Diencephalon (tissue), 1 donor: Measurements from ENCODE around the gene TMX2. TPM values are rescaled to one million over a fixed set of nuclear protein-coding genes. Genes with fewer than 3 reads are reported as not detected.

Source experiments
- small RNA-seq: library from RNA; depleted of rRNA; stranded (forward); fragments of <200 nt; gene quantifications from one replicate; pipeline ENCODE3, GENCODE V24; 2014
- total RNA-seq: library from RNA; depleted of rRNA; stranded (reverse); fragments of >200 nt; gene quantifications from one replicate; pipeline ENCODE4 v1.2.3, GENCODE V29; 2014

TMX2 gene, protein sequence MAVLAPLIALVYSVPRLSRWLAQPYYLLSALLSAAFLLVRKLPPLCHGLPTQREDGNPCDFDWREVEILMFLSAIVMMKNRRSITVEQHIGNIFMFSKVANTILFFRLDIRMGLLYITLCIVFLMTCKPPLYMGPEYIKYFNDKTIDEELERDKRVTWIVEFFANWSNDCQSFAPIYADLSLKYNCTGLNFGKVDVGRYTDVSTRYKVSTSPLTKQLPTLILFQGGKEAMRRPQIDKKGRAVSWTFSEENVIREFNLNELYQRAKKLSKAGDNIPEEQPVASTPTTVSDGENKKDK
- 75.0 TPM for total RNA-seq

DNA sequence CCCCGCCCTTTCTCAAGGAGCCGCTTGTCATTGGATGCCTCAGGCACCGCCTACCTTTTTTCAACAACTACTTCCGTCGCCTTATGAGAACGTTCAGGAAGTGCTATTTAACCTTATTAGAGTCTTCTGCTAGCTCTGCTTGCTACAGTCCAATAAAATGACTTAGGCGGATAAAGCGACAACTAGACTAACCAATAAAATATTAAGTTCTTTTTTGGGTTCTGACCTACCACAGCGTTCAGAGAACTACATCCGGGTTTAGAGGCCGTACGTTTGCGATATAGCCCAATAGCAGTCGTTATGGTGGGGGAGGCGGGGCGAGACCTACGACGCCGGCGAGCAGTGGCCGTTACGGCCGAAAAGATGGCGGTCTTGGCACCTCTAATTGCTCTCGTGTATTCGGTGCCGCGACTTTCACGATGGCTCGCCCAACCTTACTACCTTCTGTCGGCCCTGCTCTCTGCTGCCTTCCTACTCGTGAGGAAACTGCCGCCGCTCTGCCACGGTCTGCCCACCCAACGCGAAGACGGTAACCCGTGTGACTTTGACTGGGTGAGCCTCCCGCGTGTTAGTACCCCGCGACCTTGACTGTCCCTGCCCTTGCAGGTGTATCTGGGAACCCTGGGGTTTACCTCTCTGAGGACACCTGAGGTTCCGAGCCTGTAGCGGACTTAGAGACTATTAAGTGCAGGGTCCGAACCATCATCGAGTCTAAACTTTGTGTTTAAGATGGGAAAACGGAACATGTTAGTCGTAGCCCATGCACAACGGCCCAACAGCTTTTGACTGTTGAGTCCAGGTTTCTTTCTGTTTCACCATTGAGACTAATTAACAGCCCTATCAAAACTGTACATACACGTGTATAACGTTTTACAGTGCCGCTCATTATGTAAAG, at the start of gene TMX2:
TSS of gene TMX2 (plus strand) at position 338 of the 895 bp plus-strand sequence. CDS start at position 364, 26 bp downstream.

GRCh38 chr11:57667736-57668433, 44.5 kb upstream of the TMX2 start, which contains the start of gene ZDHHC5:
ZDHHC5 (plus strand) TSS chr11:57668114; CDS start chr11:57673091, 4,977 bp downstream.

GRCh38 chr11:57711414-57712255, 758 bp upstream of the TMX2 start, which contains the start of gene MED19:
MED19 (minus strand) TSS chr11:57712215; CDS start chr11:57712179, 36 bp downstream.

DNA sequence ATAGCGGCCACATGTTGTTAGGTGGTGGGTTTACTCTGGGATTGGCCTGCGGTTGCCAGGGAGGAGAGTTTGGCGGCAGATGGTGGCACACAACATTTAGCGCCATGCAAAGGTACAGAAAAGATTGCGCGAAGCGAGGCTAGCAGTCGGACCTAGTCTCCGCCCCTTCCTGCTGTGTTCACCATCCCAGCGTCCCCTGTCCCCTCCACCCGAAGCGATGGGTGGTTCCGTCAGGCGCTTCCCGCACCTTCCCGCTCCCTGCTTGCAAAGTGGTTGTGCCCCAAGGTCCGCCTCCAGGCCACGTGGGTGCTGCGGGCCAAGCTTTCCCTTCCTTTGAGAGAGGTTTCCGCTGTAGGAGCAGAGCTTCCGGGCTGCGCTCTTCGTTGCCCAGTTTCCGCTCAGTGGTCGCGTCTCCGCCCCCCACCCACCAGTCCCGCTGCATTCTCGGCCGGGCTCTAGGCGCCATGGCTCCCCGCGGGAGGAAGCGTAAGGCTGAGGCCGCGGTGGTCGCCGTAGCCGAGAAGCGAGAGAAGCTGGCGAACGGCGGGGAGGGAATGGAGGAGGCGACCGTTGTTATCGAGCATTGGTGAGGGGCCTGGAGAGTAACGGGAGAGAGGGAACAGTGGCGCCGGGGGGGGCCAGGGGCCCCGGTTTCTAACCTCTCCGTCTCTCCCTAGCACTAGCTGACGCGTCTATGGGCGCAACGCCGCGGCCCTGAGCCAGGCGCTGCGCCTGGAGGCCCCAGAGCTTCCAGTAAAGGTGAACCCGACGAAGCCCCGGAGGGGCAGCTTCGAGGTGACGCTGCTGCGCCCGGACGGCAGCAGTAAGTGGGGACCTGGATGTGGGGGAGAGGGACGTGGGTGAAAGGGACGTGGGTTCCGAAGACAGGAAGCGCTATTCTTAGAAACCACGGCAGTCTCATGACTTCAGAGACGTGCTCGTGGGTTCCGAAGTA, 29.0 kb downstream of the TMX2 start, which contains the start of gene SELENOH:
TSS of gene SELENOH (plus strand) at position 360 of the 955 bp plus-strand sequence. CDS start at position 465, 105 bp downstream.

DNA sequence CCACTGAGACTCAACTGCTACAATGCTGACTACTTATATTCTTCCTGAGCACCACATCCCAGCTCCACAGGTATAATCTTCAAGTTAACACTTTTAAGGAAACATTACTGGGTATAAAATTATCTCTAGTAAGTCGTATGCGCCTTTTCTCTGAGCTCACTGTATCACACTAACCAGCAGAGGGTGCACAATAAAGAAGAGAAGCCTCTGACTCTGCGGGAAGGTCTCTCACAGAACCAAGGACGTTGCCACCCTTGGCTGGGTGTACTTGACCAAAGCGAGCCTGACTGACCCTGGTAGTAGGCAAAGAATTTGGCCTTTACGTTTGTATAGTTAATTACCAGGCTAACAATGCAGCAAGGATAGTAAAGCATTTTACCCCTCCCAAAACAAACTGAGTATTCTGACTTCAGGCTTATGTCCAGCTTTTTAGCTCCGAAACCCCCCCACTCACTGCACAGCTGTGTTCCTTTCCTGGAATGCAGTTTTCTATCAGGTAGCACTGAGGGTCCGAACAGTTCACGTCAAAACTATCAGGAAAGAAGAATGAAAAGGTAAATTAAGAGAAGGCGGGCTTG, 39.4 kb downstream of the TMX2 start, which contains the start of gene BTBD18:
TSS of gene BTBD18 (minus strand) at position 144 of the 578 bp plus-strand sequence. CDS start 631 bp downstream, outside the sequence.

DNA sequence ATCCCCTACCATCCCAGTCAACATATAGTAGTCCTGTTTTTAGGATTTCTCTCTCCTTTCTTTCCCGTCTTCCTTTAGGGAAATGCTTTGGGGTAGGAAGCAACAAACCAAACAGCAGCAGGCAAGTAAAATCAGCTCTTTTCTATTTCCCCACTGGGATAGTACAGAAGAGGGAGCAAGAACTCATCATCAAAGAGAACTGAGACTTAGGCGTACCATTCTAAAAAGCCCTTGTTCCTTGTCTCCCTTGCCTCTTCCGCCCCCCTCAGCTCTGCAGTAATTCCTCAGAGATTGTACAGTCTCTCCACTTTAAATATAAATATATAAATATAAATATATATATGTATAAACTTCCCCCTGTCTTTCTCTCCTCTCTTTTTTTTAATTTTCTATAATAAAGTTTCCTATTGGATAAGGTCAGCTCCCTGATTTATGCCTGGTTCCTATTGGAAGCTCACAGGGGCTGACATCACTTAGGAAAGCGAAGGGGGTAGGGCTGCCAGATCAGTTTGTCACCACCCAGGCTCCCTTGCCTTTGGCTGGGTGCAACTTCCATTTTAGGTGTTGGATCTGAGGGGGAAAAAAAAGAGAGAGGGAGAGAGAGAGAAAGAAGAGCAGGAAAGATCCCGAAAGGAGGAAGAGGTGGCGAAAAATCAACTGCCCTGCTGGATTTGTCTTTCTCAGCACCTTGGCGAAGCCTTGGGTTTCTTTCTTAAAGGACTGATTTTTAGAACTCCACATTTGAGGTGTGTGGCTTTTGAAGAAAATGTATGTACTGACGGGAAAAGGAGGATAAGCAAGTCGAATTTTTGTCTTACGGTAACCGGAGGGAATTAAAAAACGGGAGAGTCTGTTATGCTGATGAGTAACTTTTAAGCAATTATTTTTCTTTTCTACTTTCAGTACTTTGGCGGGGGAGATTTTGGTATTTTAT, 49.2 kb downstream of the TMX2 start, which contains the start of gene CTNND1:
TSS of gene CTNND1 (plus strand) at position 502 of the 934 bp plus-strand sequence. CDS start 29,677 bp downstream, outside the sequence.

Small RNA genes within 50 kb of the gene (small RNA-seq; reads per million reads assigned to genes)
- gene TMX2-CTNND1, result not detected

Other genes starting within 250 kb of the TMX2 start
- gene SLC43A1, start 196.9 kb upstream of the TMX2 start, total RNA-seq, result 2.1 TPM
- 23.3 TPM for gene TIMM10, start 181.8 kb upstream of the TMX2 start, total RNA-seq
- gene SMTNL1, start 175.0 kb upstream of the TMX2 start, total RNA-seq, result not detected
- 51.4 TPM for gene UBE2L6, start 144.9 kb upstream of the TMX2 start, total RNA-seq
- 9.5 TPM for gene SERPING1, start 114.9 kb upstream of the TMX2 start, total RNA-seq
- 2.5 TPM for gene YPEL4, start 62.7 kb upstream of the TMX2 start, total RNA-seq
- 14.3 TPM for gene CLP1, start 54.8 kb upstream of the TMX2 start, total RNA-seq
- 25.8 TPM for gene ZDHHC5, start 44.5 kb upstream of the TMX2 start, total RNA-seq
- 25.4 TPM for gene MED19, start 378 bp upstream of the TMX2 start, total RNA-seq
- 46.4 TPM for gene SELENOH, start 28.9 kb downstream of the TMX2 start, total RNA-seq
- gene BTBD18, start 39.2 kb downstream of the TMX2 start, total RNA-seq, result not detected
- 123 TPM for gene CTNND1, start 49.2 kb downstream of the TMX2 start, total RNA-seq